HepG2 (cell line): ENCODE data around the gene AP2A2.

ENCODE experiments used
- CTCF ChIP-seq: sonication (generic); formaldehyde crosslinking; IDR thresholded peaks from 2 replicates; pipeline ENCODE4 v1.5.0; 2020; ENCODE audit warnings: mild to moderate bottlenecking, missing genetic modification reagents, moderate library complexity
- KAT7 ChIP-seq: IDR thresholded peaks from 2 replicates; pipeline ENCODE4 v1.6.1; 2018; ENCODE audit warnings: borderline replicate concordance, missing compliant biosample characterization
- NR2F2 ChIP-seq: IDR thresholded peaks from 2 replicates; pipeline ENCODE4 v1.6.1; 2012; ENCODE audit warnings: low read depth, inconsistent platforms, borderline replicate concordance
- REST ChIP-seq, 2 experiments: IDR thresholded peaks; 2 replicates each; pipeline ENCODE4 v1.6.1; 2011 to 2012; ENCODE audit warnings: low read length in 2 of 2, borderline replicate concordance in 1 of 2, low read depth in 1 of 2, mild to moderate bottlenecking in 1 of 2, moderate library complexity in 1 of 2
- SMC3 ChIP-seq: IDR thresholded peaks from 2 replicates; pipeline ENCODE4 v1.6.1; 2011; ENCODE audit warnings: low read length, improper control_type of control experiment
- SNRNP70 ChIP-seq: fragments of 200-400 bp; formaldehyde crosslinking; IDR thresholded peaks from 2 replicates; pipeline ENCODE4 v1.6.1; 2017; ENCODE audit warnings: mild to moderate bottlenecking, low read depth, low read length, moderate library complexity
- SP1 ChIP-seq, 2 experiments: fragments of 450-650 bp in 1 of 2; sonication (generic) in 1 of 2; formaldehyde crosslinking in 1 of 2; IDR thresholded peaks; 2 replicates each; pipeline versions ENCODE4 v1.4.0 to v1.6.1; 2016 to 2020; ENCODE audit warnings: missing genetic modification reagents in 1 of 2
- YEATS2 ChIP-seq: sonication (generic); formaldehyde crosslinking; IDR thresholded peaks from 2 replicates; pipeline ENCODE4 v1.4.0; 2020; ENCODE audit warnings: missing genetic modification reagents, borderline replicate concordance
- ZNF280B ChIP-seq: sonication (generic); formaldehyde crosslinking; IDR thresholded peaks from 2 replicates; pipeline ENCODE4 v1.5.0; 2020; ENCODE audit warnings: missing genetic modification reagents, mild to moderate bottlenecking, borderline replicate concordance
- ZNF501 ChIP-seq: sonication (generic); formaldehyde crosslinking; IDR thresholded peaks from 2 replicates; pipeline ENCODE4 v1.5.1; 2020; ENCODE audit warnings: mild to moderate bottlenecking, moderate library complexity, missing genetic modification reagents
- ZNF512B ChIP-seq: sonication (generic); formaldehyde crosslinking; IDR thresholded peaks from 2 replicates; pipeline ENCODE4 v1.5.1; 2020; ENCODE audit warnings: missing genetic modification reagents, mild to moderate bottlenecking, borderline replicate concordance
- ZNF597 ChIP-seq: sonication (generic); formaldehyde crosslinking; IDR thresholded peaks from 2 replicates; pipeline ENCODE4 v1.5.0; 2020; ENCODE audit warnings: missing genetic modification reagents

GRCh38 chr11:1005928-1006327 is 80.3 kb downstream of the AP2A2 start:
- TF ChIP-seq YEATS2 (CRISPR knock-in tag) (no peak), CTCF (CRISPR knock-in tag) (no peak), NR2F2 (no peak), KAT7 (CRISPR knock-in tag) (no peak), ZNF597 (CRISPR knock-in tag) (no peak), SP1 (IDR thresholded peaks at IDR 0.05) (no peak), SP1 (CRISPR knock-in tag; IDR thresholded peaks at IDR 0.05) (no peak), ZNF501 (CRISPR knock-in tag) (no peak), ZNF280B (CRISPR knock-in tag) (no peak), SMC3 (no peak), ZNF512B (CRISPR knock-in tag) (no peak), REST (IDR thresholded peaks at IDR 0.05; ENCODE audit: borderline replicate concordance in 1 of 2, low read depth in 1 of 2, low read length in 2 of 2) (no peak), SNRNP70 (no peak)
